ENCODE results near the gene XBP1.
"Not testable (repeated sequence)": the region's sequence is repeated elsewhere in the genome, so short reads cannot be mapped to it uniquely, and the experiment has no call there.

XBP1 gene

DNA sequence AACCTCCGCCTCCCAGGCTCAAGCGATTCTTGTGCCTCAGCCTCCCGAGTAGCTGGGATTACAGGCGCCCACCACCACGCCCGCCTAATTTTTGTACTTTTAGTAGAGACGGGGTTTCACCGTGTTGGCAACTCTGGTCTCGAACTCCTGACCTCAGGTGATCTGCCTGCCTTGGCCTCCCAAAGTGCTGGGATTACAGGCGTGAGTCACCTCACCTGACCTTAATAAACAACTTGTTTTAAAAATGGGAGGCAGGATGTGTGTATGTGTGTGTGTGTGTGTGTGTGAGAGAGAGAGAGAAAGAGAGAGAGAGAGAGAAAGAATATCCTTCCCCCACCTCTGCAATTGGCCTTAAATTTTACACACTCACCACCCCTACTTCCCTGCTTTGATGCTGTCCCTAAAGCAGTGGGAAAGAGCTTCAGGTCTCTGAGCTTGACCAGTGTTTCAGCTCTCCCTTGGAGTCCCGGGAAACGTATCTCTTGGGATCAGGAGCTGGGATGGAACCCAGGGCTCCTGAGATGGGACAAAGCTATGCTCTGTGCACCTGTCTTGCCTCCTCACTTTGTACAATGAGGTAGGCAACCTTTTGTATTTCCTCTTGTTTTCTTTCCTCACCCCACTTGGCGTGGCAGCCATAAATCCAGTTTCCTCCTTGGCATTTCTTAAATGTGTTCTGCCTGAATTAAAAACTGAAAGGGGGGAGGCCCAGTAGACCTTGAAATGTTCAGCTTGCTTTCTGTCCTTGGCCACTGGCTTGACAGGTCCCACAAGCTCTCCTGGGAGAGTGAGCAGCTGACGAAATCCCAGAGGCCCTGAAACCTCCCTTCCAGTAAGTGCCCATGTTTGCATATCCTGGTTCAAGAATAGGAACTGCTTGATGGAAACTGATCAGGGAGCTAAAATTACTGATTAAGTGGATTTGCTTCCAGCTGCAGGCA lies 17.8 kb upstream of the XBP1 start:
- no peak for DNase-seq

DNA sequence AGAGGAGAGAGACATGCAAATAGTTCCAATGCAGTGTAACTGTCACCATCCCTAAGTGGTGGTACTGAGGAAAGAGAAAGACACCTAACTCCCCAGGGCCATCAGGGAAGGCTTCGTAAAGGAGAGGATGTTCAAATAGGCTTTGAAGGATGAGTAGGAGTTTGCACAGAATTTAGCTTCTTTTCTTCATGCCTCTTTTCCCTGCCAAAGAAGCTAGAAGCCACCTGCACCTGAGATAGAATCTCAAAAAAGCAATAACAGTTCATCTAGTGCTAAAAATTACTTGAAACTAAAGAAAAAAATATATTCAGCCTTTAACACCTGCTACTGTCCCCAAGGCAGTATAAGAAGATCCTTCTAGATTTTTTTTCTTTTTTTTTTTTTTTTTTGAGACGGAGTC lies 16.7 kb upstream of the XBP1 start:
- no peak for DNase-seq

- no peak for DNase-seq
Measured at GRCh38 chr22:28815729-28816128, 15.4 kb upstream of the XBP1 start.

DNA sequence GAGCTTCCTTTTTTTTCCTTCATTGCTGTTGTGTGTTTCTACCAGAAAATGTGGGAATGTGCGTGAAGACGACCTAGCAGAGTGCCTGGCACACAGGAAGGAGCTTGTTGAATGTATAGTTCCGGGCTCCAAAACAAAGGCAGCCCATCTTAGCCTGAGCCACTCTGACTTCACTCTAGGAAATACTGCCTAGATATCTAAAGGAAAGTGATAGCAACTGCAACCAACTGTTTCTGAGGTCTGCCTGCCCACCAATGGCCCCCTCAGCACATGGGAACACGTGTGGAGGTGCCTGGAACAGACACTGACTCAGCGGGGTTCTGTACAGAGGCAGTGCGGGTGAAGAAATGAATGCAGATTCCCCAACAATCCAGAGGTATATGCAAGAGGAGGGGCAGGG lies 14.7 kb upstream of the XBP1 start:
- no peak for DNase-seq

DNA sequence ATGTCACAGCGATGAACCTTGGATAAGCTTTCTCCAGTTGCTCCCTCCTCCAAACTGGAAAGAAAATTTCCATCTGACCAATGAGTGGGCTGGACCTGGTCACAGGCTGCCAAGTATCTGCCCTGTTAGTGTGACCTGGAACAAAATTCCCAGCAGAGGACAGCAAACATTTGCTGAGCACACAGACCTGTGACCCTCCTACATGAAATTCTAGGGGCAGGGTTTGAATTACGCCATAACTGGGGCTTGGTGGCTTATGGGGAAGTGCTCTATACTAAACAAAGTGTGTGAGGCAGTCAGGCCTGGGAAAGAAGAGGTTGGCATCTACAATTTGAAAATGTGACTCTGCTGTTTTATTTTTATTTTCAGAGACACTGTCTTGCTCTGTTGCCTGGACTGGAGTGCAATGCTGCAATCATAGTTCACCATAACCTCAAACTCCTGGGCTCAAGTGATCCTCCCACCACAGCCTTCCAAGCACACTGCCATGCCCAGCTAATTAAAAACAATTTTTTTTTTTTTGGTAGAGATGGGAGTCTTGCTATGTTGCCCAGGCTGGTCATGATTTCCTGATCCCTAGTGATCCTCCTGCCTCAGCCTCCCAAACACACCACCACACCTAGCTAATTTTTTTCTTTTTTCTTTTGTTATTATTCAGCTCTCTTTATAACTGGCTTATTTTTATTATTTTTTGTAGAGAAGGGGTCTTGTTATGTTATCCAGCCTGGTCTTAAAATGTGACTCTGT lies 13.6 kb upstream of the XBP1 start:
- DNase-seq = no peak

- DNase-seq = no peak
Measured at GRCh38 chr22:28812516-28812915, 12.1 kb upstream of the XBP1 start.

DNA sequence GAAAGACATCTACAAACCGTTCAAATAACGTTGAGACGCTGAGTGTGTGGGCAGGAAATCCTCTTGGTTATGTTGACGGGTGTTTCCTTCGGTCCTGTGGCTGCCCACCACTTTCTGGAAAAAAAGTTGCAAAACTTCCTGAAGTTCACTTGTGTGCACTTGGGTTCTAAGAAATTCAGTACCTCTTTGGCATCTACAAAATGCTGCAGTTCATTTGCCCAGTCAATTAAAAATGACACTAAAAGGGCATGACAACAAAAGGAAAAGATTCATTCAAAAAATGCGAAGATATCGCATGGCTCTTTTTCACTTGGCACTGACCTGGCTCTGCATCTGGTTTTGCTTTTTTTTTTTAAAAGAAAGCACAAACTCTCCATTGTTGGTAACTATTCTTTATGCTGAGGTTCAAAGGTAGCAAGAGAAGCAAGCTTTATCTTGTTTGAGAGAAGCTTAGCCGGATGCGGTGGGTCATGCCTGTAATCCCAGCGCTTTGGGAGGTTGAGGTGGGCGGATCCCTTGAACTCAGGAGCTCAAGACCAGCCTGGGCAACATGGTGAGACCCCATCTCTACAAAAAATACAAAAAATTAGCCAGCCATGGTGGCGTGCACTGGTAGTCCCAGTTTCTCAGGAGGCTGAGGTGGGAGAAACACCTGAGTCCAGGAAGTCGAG lies 10.6 kb upstream of the XBP1 start:
- DNase-seq = no peak

DNA sequence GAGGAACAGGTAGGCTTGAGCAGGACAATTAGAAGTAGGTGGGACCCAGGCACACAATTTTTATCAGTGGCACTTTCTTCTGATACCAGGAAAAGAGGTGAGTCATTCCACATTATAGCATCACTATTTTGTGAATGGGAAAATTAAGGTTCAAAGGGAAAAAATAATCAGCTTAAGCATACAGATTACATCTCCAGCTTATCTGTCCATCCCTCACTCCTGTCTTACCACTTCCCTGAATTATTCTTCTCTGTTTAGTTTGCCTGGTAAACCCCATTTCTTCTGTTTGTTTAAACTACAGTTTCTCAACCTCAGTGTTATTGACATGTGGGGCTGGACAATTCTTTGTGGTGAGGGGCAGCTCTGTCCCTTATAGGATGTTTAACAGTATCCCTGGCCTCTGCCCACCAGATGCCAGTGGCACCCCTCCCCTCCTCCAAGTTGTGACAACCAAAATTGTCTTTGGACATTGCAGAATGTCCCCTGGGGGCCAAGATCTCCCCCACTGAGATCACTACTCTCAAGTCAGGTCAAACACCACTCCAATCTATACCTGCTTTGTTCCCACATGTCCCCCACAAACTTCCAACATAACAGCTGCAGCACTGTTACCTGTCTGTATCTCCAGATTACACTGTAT lies 8.5 kb upstream of the XBP1 start:
- no peak for DNase-seq

GRCh38 chr22:28805426-28805825 lies 5.1 kb upstream of the XBP1 start:
- not testable (repeated sequence) for DNase-seq

GRCh38 chr22:28802595-28803123 lies 2.3 kb upstream of the XBP1 start:
- no peak for DNase-seq

- no peak for DNase-seq
Measured at GRCh38 chr22:28801845-28802594, 1.7 kb upstream of the XBP1 start.

DNA sequence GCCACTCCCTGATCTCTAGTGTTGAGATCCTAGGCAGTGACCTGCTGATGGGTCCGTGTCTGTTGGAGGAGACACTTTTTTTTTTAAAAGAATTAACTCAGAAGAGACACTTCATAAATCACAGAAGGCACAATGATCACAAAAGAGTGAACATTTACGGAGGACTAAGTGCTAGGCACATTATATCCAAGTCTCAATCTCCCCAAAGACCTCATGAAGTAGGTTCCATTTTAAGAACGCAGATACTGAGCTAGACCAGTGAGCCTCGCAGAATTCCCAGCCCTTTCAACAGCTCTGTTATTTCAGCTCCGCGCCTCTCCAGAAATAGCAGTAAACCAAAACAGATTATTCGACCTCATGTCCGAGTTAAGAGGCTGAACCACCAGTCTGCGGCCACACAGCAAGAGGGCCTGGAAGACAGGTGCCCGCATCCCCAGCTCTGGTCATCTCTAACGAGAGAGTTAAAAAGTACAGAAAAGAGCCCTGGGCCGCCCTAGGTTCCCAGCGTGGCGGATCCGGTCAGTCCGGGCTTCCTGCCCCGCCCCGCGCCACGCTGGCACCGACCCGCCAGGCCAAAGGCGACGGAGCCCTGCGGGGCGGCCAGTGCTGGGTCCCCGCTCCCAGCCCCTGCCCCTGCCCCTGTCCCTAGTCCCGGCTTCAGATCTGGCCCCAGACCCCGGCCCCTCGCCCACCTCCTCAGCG lies 612 bp downstream of the XBP1 start:
- peak in 1 of 2 donors; percentile 55 for DNase-seq

DNA sequence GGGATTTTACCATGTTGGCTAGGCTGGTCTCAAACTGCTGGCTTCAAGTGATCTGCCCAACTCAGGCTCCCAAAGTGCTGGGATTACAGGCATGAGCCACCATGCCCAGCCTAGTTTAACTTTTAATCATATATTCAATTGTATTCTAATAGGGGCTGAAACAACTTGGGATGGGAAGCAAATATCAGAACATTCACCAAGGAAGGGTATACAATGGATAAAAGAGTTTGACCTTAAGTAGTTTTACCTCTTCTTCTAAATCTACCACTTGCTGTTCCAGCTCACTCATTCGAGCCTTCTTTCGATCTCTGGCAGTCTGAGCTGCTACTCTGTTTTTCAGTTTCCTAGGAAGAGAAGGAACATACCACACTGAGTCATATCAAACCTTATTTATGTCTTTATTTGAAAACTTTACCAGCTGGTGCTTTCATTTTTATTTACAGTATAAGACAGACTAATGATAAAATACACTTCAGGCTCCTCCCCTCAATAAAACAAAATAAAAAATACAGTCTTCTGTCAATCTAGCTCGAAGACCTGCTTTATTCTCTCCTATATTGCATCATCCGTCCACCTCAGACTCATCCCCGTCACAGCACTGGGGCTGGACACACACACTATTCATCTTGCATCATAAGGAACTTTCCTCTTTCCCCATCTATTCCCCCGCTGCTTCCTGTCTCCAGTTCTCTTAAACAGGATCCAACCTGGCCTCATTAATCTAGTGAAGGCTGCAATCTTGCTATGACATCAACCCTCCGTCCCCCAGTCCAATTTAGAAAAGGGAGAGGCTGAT lies 1.4 kb downstream of the XBP1 start:
- no peak for DNase-seq

- no peak for DNase-seq
Measured at GRCh38 chr22:28795932-28796856, 4.2 kb downstream of the XBP1 start.

DNA sequence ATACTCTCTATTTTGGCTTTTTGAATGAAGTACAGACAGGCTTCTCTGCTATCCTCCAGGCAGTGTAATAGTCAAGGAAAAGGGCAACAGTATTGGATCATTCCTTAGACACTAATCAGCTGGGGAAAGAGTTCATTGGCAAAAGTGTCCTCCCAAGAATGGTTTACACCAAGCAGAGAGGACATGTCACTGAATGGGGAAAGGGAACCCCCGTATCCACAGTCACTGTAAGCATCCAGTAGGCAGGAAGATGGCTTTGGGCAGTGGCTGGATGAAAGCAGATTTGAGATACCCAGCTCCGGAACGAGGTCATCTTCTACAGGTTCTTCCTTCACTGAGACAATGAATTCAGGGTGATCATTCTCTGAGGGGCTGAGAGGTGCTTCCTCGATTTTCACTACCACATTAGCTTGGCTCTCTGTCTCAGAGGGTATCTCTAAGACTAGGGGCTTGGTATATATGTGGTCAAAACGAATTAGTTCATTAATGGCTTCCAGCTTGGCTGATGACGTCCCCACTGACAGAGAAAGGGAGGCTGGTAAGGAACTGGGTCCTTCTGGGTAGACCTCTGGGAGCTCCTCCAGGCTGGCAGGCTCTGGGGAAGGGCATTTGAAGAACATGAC lies 5.2 kb downstream of the XBP1 start:
- DNase-seq = no peak

GRCh38 chr22:28793976-28794584 lies 6.3 kb downstream of the XBP1 start:
- no peak for DNase-seq

DNA sequence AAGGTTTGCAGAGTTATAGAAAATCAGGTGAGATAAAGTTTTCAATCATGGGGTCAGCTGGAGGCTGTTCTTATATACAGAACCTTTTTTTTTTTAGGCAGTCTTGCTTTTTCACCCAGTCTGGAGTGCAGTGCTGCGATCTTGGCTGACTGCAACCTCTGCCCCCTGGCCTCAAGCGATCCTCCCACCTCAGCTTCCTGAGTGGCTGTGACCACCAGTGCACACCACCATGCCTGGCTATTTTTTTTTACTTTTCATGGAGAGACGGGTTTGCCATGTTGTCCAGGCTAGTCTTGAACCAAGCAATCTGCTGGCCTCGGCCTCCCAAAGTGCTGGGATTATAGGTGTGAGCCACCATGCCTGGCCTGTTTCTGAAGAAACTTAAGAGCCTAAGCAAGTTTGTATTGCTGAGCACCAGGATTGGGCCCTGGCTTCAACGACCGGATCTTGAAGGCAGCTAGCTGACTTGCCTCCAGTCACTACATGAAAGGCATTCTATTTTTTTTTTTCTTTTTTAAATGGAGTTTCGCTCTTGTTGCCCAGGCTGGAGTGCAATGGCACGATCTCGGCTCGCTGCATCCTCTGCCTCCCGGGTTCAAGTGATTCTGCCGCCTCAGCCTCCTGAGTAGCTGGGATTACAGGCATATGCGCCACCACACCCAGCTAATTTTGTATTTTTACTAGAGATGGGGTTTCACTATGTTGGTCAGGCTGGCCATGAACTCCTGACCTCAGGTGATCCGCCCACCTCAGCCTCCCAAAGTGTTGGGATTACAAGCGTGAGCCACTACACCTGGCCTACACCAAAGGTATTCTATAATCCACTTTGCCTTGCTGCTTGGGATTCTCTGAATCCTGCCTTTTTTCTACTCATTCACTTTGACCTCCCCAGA lies 7.6 kb downstream of the XBP1 start:
- no peak for DNase-seq

Data from hippocampal formation (tissue), 2 donors.